Medulla oblongata (tissue), 1 donor: ENCODE results near the gene PEPD.
A peak's percentile ranks its signal among the peaks of the same experiment; 100 is the strongest.

Experiments
- DNase-seq: peaks from one replicate; pipeline ENCODE4 v3.0.0-alpha.2; 2015; ENCODE audit errors: extremely low spot score

The PEPD gene

GRCh38 chr19:33395561-33396550 lies 125.7 kb downstream of the PEPD start:
- peak; percentile 47 for DNase-seq

- DNase-seq: no peak
Measured at GRCh38 chr19:33394723-33395560, 126.6 kb downstream of the PEPD start.

- no peak for DNase-seq
Measured at GRCh38 chr19:33394006-33394722, 127.4 kb downstream of the PEPD start.

DNA sequence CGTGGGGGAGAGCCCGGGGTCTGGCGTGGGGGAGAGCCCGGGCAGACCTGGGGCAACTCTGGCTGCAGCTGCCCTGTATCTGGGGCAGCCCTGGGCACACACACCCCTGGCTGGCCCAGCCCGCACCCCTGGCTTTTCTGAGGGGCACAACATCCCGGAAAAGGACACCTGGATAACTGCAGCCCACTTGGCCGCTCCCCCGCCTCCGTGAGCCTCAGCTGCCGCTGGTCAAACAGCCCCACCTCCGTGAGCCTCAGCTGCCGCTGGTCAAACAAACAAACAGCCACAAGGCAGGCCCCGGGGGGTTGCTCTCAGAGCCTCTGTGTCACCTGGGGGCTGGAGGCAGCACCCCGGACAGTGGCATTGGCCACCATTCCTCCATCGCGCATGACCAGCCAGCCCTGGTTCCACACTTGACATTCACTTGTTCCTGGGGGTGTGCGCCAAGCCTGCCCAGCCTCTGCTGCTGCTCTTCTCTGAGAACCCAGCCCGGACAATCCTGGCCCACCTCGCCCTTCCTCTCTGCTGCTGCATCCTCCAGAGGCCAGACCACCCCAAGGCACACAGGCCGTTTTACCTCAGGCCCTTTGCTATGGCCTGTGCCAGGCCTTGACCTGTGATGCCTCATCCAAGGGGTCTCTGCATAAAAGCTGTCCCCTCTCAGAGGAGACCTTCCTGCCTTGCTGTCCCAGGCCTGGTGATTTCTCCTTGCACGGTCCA lies 128.1 kb downstream of the PEPD start:
- no peak for DNase-seq

- DNase-seq: no peak
Measured at GRCh38 chr19:33392341-33393285, 129.0 kb downstream of the PEPD start.

- no peak for DNase-seq
Measured at GRCh38 chr19:33391631-33392249, 129.9 kb downstream of the PEPD start.

DNA sequence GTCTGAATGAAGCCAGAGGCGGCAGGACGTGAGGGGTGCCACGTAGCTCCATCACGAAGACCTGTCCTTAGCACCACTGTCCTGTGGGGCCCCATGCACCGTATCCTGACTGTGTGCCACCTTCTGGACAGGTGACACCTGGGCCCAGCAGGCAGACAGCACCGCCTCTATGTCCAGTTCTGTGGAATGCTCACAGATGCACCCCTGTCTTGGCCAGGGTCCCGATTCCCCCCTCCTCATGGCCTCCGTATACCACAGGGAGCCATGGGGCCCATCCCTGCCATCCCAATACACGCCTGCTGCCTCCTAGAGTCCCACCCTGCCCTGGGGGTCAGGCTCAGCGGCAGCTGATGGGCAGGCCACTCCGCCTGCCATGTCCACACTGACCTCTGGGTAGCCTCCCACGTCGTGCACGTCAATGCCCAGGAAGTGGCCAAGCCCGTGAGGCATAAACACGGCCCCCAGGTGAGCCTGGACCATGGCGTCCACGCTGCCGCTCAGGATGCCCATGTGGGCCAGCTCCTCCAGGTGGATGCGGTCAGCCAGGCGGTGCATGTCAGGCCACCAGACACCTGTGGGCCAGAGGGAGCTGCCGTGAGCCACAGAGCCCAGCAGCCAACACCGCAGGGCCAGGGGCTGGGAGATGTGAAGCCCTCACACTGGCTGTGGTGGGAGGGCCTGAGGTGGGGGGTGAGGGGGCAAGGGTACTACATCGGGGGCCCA lies 130.5 kb downstream of the PEPD start:
- no peak for DNase-seq

DNA sequence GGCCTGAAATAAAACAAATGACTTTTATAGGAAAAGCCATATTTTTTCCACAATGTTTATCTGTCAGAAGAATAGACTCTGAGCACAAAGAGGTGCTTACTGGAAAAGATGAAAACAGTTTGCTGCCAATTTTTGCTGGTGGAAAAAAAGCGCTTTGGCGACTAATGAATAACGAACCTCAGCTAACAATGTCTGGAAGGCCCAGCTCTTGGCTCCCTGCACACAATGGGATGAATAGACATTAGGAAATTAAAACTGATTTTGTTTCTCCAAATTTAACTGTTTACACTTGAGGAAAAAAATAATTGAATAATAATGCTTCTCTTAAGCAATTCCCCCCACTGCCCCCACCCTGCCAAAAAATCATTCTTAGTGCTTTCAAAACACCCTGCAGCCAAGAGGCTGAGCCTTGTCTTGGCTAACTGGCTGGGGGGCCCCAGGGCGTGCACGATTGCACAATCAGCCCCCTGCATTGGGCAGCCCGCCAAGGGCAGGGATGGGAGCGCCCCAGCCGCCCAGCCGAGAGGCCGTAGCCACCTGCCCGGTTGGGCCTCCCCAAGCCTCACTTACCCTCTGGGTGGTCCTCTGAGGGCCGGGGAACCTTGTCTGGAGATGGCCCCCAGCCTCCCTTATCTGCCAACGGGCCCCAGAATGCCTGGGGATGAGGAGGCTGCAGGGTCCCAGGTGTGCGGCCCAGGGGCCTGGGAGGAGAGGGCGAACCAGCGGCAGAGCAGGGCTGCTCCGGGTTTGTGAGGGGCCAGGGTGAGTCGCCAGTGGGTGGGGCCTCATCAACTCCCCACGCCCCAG lies 131.3 kb downstream of the PEPD start:
- peak; percentile 67 for DNase-seq

- DNase-seq: no peak
Measured at GRCh38 chr19:33389421-33390100, 132.0 kb downstream of the PEPD start.

GRCh38 chr19:33388725-33389420 lies 132.7 kb downstream of the PEPD start:
- peak; percentile 35 for DNase-seq

DNA sequence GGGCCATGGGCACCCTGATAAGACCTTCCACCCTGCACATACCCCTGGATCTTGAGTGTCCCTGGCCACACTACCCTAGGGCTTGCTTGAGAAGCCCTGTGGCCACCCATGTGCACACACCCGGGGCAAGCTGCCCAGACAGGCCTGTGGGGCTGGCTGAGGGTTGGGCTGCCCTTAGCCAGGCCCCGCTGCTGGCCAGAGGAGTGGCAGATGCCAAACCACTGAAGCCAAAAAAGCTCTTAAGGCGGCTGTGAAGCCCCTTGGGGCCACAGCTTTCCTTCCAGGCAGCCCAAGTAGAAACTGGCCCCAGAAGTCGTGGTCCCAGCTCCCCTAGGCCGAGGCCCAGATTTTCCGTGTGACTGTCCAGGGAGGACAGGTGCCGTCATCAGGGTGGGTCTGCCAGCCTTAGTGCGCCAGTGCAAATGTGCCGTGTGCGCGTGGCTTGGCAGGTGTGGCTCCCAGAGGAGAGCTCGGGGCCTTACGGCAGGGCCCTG lies 133.3 kb downstream of the PEPD start:
- DNase-seq: peak; percentile 64

DNA sequence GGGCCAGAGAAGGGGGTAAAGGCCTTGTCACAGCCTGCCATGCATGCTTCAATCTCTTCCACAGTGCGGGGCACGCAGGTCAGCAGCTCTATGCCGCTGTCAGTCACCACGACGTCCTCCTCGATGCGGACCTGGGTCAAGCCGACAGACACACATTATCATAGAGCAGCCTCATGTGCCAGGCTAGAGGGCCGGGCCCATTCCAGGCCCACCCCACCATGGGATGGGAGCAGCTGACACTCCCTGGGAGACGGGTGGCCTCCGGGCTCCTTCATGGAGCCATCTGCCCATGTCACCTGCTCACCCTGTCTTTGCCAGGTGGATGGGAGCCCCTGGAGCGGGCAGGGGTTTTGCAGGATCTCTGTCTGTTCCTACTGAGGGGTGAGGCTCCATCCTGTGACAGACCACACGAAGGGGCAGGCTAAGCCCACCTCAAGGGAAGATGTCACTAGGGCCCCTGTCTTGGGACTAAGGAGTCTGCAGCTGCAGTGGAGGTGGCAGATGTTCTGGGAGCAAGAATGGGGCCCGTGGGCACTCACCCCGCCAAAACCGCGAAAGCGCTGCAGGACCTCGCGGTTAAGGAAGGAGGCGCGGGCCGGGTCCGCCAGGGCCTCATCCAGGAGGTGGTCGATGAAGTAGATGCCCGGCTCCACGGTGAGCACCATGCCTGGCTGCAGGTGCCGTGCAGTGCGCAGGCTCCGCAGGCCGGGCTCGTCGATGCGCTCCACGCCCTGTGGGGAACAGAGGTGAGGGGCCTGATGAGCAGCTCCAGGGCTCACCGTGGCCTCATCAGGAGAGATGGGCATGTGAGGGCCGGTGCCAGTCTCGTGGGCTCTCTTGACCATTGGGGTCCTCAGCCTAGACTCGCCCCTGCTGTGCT lies 134.0 kb downstream of the PEPD start:
- DNase-seq: no peak

DNA sequence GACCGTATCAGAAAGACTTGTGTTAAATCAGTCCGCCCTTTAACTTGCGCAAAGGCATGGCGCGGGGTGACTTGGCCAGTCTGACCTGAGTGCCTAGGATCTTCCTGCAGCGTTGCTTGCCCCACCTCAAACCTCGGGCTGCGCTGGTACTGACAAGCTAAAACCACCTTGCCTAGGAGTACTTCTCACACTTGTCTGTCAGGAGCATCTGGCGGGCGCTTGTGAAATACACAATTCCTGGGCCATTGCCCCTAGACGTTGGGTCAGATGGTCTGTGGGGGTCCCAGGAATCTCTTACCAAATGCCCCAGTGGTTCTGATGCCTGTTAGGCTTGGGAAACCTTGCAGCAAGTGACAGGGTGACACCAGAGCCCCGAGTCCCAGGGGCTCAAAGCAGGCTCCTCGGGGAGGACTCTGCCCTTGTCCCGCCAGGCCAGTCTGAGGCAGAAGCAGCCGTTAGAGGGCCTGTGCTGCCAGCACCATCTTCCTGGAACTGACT lies 135.2 kb downstream of the PEPD start:
- DNase-seq: no peak

DNA sequence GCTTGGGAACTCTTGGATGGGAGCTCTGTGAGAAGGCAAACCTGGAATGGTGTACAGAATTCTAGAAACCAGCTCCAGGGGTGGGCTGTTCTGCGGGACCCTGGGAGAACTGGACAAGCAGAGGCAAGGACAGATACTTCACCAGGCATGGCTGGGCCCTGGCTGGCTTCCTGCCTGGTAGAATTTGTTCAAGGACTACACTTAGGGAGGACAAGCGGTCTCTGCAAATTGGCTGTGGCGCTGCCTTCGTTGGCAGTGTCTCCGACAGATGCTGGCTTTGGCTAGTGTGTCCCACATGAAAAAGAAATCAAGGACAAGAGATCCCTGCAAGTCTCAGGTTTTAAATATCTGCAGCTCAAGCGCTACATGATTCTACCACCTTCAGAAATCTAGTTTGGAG lies 135.6 kb downstream of the PEPD start:
- peak; percentile 61 for DNase-seq

DNA sequence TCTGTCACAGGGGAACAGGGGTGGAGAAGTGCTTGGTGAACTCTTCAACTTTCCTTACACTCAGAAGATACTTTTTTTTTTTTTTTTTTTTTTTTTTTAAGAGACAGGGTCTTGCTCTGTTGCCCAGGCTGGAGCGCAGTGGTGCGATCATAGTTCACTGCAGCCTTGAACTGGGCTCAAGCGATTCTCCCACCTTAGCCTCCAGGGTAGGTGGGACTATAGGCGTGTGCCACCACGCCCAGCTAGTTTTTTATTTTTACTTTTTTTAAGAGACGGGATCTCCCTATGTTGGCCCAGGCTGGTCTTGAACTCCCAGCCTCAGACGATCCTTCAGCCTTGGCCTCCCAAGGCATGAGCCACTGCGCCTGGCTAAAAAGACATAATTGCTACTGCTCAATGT lies 136.6 kb downstream of the PEPD start:
- DNase-seq: no peak
